OCI-LY7 (cell line): ENCODE data around the gene SLC35A5. TPM values are rescaled to one million over a fixed set of nuclear protein-coding genes. Genes with fewer than 3 reads are reported as not detected.

Experiments used
- BruUV-seq: library from RNA; stranded (reverse); fragments of 400-500 nt; replicated peaks from 2 replicates; lab custom pipeline; 2021; lab: Mats Ljungman, UMichigan
- CTCF ChIA-PET: fragments of 300-600 bp; sonication (Branson Sonifier 250); formaldehyde crosslinking; loops from one replicate; lab custom pipeline; 2022; ENCODE audit warnings: antibody characterized with exemption; ENCODE audit not compliant: unreplicated experiment; lab: Charles Lee
- POLR2A ChIA-PET: fragments of 300-600 bp; sonication (Branson Sonifier 250); formaldehyde crosslinking; loops from one replicate; lab custom pipeline; 2022; ENCODE audit warnings: antibody characterized with exemption; lab: Charles Lee
- DNase-seq: peaks from one replicate; pipeline ENCODE4 v3.0.0-alpha.2; 2015; ENCODE audit warnings: low spot score
- H2AFZ ChIP-seq: fragments of 200-600 bp; sonication (generic), shearing (Covaris generic); 2 replicates; pipeline ENCODE4 v1.6.1; 2014; ENCODE audit warnings: mild to moderate bottlenecking, antibody characterized with exemption, low read length, moderate library complexity
- H3K27ac ChIP-seq: fragments of 200-600 bp; sonication (generic); 2 replicates; pipeline ENCODE4 v1.5.1; 2014; ENCODE audit warnings: mixed run types, low read depth, mild to moderate bottlenecking, moderate library complexity, low read length, inconsistent platforms; ENCODE audit not compliant: poor library complexity, severe bottlenecking
- H3K36me3 ChIP-seq: fragments of 200-600 bp; sonication (generic); 2 replicates; pipeline ENCODE4 v1.6.1; 2014; ENCODE audit warnings: mild to moderate bottlenecking, antibody characterized with exemption, low read length, moderate library complexity, mixed read lengths; ENCODE audit not compliant: insufficient read depth
- H3K4me1 ChIP-seq: fragments of 200-600 bp; sonication (generic); 2 replicates; pipeline ENCODE4 v1.5.1; 2014; ENCODE audit warnings: mild to moderate bottlenecking, low read length; ENCODE audit not compliant: insufficient read depth, poor library complexity, severe bottlenecking
- H3K4me2 ChIP-seq: fragments of 200-600 bp; sonication (generic); 2 replicates; pipeline ENCODE4 v1.6.1; 2014; ENCODE audit warnings: mild to moderate bottlenecking, low read length
- H3K4me3 ChIP-seq: fragments of 200-600 bp; sonication (generic); 2 replicates; pipeline ENCODE4 v1.5.1; 2014; ENCODE audit warnings: mild to moderate bottlenecking, low read depth, low read length; ENCODE audit not compliant: poor library complexity, severe bottlenecking
- H3K79me2 ChIP-seq: fragments of 200-600 bp; sonication (generic); 2 replicates; pipeline ENCODE4 v1.6.1; 2016; ENCODE audit warnings: low read depth, mild to moderate bottlenecking, low read length, moderate library complexity, mixed read lengths; ENCODE audit not compliant: insufficient read depth
- H3K9me2 ChIP-seq: fragments of 200-600 bp; sonication (generic); 2 replicates; pipeline ENCODE4 v1.6.1; 2016; ENCODE audit warnings: mild to moderate bottlenecking, low read length, mixed read lengths; ENCODE audit not compliant: insufficient read depth
- H3K9me3 ChIP-seq: fragments of 200-600 bp; sonication (generic); 2 replicates; pipeline ENCODE4 v1.6.1; 2014; ENCODE audit warnings: mild to moderate bottlenecking, mixed run types, low read length, mixed read lengths
- H4K20me1 ChIP-seq: fragments of 200-600 bp; sonication (generic); 2 replicates; pipeline ENCODE4 v1.6.1; 2014; ENCODE audit warnings: mild to moderate bottlenecking, antibody characterized with exemption, low read length, moderate library complexity, mixed read lengths; ENCODE audit not compliant: insufficient read depth
- CTCF ChIP-seq: fragments of 200-600 bp; sonication (generic); conservative IDR thresholded peaks from 2 replicates; pipeline ENCODE4 v1.5.1; 2014; ENCODE audit warnings: mild to moderate bottlenecking, antibody characterized with exemption, low read length, moderate library complexity, mixed read lengths
- EZH2phosphoT487 ChIP-seq: fragments of 200-600 bp; sonication (generic); IDR thresholded peaks from 2 replicates; pipeline ENCODE4 v1.6.1; 2018; ENCODE audit warnings: low read depth, borderline replicate concordance, mild to moderate bottlenecking, mixed run types, antibody characterized with exemption, low read length, moderate library complexity, mixed read lengths
- intact Hi-C: fragments of 100-400 bp; cut with micrococcal nuclease; formaldehyde crosslinking; loops from one replicate; pipeline ENCODE4 v1.10.0; 2022; ENCODE audit not compliant: unreplicated experiment
- total RNA-seq, 2 experiments: library from RNA; depleted of rRNA in 1 of 2; stranded (reverse); fragments of >200 nt in 1 of 2; shearing (Covaris generic) in 1 of 2; gene quantifications; 2 replicates each; pipeline ENCODE4 v1.2.3, GENCODE V29; 2014 to 2022

The SLC35A5 gene
- total RNA-seq, 2 experiments from 2014 or later: 12.4 to 22.7 TPM

GRCh38 chr3:112530573-112530972 is 31.3 kb upstream of the SLC35A5 start:
- H3K36me3 ChIP-seq: peaks cover 87% of the 10 kb centered on the region
- no peak overlapping the region for H3K27ac ChIP-seq
- no peaks in the 10 kb centered on the region for H4K20me1 ChIP-seq
- no peak overlapping the region for H3K4me2 ChIP-seq
- H3K4me3 ChIP-seq: no peak overlapping the region
- H3K9me3 ChIP-seq: no peaks in the 10 kb centered on the region
- H3K79me2 ChIP-seq: no peaks in the 10 kb centered on the region
- ChIA-PET CTCF (no interaction called here), POLR2A (interaction anchor here (0.6 to 0.7 kb wide), 2 partner anchors 393 to 422 kb away, joined by 3 read pairs; no protein-coding TSS in a partner anchor)
- no peaks in the 10 kb centered on the region for H3K4me1 ChIP-seq
- intact Hi-C loops: no loop called here
- DNase-seq: no peak
- BruUV-seq: no TSS peak
- TF ChIP-seq EZH2phosphoT487 (no peak), CTCF (no peak)
- H3K9me2 ChIP-seq: no peaks in the 10 kb centered on the region
- no peak overlapping the region for H2AFZ ChIP-seq

- BruUV-seq: no TSS peak
- POLR2A ChIA-PET: interaction anchor here (0.6 to 0.7 kb wide), 2 partner anchors 394 to 423 kb away, joined by 3 read pairs; no protein-coding TSS in a partner anchor
- no peak overlapping the region for H3K27ac ChIP-seq
Measured at GRCh38 chr3:112531358-112531781, 30.5 kb upstream of the SLC35A5 start.

More at GRCh38 chr3:112531358-112531781, 30.5 kb upstream of the SLC35A5 start:
- Histone ChIP-seq H3K79me2 (no peaks in the 10 kb centered on the region), H3K9me2 (no peaks in the 10 kb centered on the region), H3K4me3 (no peak overlapping the region), H2AFZ (no peak overlapping the region), H4K20me1 (no peaks in the 10 kb centered on the region), H3K4me1 (no peaks in the 10 kb centered on the region), H3K4me2 (no peak overlapping the region), H3K36me3 (peaks cover 95% of the 10 kb centered on the region), H3K9me3 (no peaks in the 10 kb centered on the region)
- CTCF ChIA-PET: no interaction called here
- TF ChIP-seq EZH2phosphoT487 (no peak), CTCF (peak; percentile 90)
- peak; percentile 61 for DNase-seq
- intact Hi-C loops: loop anchor here (1.0 kb wide), 1 partner anchor 419 kb away; no protein-coding TSS in a partner anchor
